ENCODE data around the gene KCNMA1.

GRCh38 chr10:77305650-77306632 lies 331.7 kb downstream of the KCNMA1 start:
- TF ChIP-seq CTCF (IDR thresholded peaks at IDR 0.05) (no peak), POLR2AphosphoS5 (IDR thresholded peaks at IDR 0.05) (no peak), POLR2A (IDR thresholded peaks at IDR 0.05; ENCODE audit: low read depth) (no peak), EP300 (IDR thresholded peaks at IDR 0.05) (no peak)
